ENCODE measurements around the gene LY6G5C.

DNA sequence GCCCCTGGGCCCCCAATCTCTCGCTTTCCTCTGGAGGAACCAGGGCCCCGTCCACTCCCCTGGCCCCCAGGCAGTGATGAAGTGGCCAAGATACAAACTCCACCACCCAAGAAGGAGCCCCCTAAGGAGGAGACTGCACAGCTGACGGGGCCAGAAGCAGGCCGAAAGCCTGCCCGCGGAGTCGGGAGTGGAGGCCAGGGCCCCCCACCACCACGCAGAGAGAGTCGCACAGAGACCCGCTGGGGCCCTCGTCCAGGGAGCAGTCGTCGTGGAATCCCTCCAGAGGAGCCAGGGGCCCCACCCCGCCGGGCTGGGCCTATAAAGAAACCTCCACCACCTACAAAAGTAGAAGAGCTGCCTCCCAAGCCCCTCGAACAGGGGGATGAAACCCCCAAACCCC lies 49.7 kb downstream of the LY6G5C start:
- TF ChIP-seq, protein P1, sequence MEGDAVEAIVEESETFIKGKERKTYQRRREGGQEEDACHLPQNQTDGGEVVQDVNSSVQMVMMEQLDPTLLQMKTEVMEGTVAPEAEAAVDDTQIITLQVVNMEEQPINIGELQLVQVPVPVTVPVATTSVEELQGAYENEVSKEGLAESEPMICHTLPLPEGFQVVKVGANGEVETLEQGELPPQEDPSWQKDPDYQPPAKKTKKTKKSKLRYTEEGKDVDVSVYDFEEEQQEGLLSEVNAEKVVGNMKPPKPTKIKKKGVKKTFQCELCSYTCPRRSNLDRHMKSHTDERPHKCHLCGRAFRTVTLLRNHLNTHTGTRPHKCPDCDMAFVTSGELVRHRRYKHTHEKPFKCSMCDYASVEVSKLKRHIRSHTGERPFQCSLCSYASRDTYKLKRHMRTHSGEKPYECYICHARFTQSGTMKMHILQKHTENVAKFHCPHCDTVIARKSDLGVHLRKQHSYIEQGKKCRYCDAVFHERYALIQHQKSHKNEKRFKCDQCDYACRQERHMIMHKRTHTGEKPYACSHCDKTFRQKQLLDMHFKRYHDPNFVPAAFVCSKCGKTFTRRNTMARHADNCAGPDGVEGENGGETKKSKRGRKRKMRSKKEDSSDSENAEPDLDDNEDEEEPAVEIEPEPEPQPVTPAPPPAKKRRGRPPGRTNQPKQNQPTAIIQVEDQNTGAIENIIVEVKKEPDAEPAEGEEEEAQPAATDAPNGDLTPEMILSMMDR (IDR thresholded peaks at IDR 0.05) = no peak
- TF ChIP-seq POLR2A (IDR thresholded peaks at IDR 0.05) = no peak
- no peak for TF ChIP-seq EP300 (IDR thresholded peaks at IDR 0.05)

All from tibial nerve (tissue), 4 donors.